Right hindlimb (tissue), 1 donor: Measurements from ENCODE around the gene AKT1S1.
A peak's percentile ranks its signal among the peaks of the same experiment; 100 is the strongest.

ENCODE experiments used
- DNase-seq: peaks from one replicate; pipeline ENCODE4 v3.0.0-alpha.2; 2018

AKT1S1 gene

GRCh38 chr19:49852631-49853126, 24.5 kb downstream of the AKT1S1 start:
- no peak for DNase-seq

GRCh38 chr19:49851456-49852259, 25.5 kb downstream of the AKT1S1 start:
- peak; percentile 83 for DNase-seq

GRCh38 chr19:49850487-49851342, 26.4 kb downstream of the AKT1S1 start, which contains the start of gene PTOV1:
Gene PTOV1, plus strand, starts transcription at chr19:49851159.
- peak; percentile 92 for DNase-seq

GRCh38 chr19:49850221-49850486, 27.0 kb downstream of the AKT1S1 start:
- DNase-seq = no peak

- DNase-seq = no peak
Measured at GRCh38 chr19:49849433-49850220, 27.5 kb downstream of the AKT1S1 start.

GRCh38 chr19:49848938-49849337, 28.2 kb downstream of the AKT1S1 start:
- DNase-seq = no peak

- no peak for DNase-seq
Measured at GRCh38 chr19:49847731-49848696, 29.1 kb downstream of the AKT1S1 start.

GRCh38 chr19:49846408-49846807, 30.7 kb downstream of the AKT1S1 start:
- DNase-seq = no peak

GRCh38 chr19:49845414-49845813, 31.7 kb downstream of the AKT1S1 start:
- DNase-seq = no peak

- no peak for DNase-seq
Measured at GRCh38 chr19:49844138-49845095, 32.7 kb downstream of the AKT1S1 start.

GRCh38 chr19:49843265-49843664, 33.9 kb downstream of the AKT1S1 start:
- no peak for DNase-seq

- no peak for DNase-seq
Measured at GRCh38 chr19:49840736-49841249, 36.4 kb downstream of the AKT1S1 start.

GRCh38 chr19:49840321-49840720, 36.8 kb downstream of the AKT1S1 start:
- DNase-seq = no peak

GRCh38 chr19:49839713-49840112, 37.4 kb downstream of the AKT1S1 start:
- no peak for DNase-seq

- DNase-seq = no peak
Measured at GRCh38 chr19:49838885-49839588, 38.1 kb downstream of the AKT1S1 start.

- no peak for DNase-seq
Measured at GRCh38 chr19:49837425-49837824, 39.7 kb downstream of the AKT1S1 start.

GRCh38 chr19:49837009-49837310, 40.2 kb downstream of the AKT1S1 start:
- DNase-seq = no peak

- DNase-seq = no peak
Measured at GRCh38 chr19:49836176-49837008, 40.8 kb downstream of the AKT1S1 start.

- no peak for DNase-seq
Measured at GRCh38 chr19:49835562-49835961, 41.6 kb downstream of the AKT1S1 start.
